Skin epidermis (tissue), 12 donors: ENCODE results near the gene HOXD8.

Experiments
- H3K27ac ChIP-seq, 21 experiments: fragments of 200-600 bp; sonication (generic) in 11 of 21; one replicate each; pipeline ENCODE4 v1.5.0; 2020; ENCODE audit warnings: mild to moderate bottlenecking in 3 of 21, inconsistent platforms in 2 of 21, moderate library complexity in 2 of 21
- H3K4me3 ChIP-seq, 7 experiments: fragments of 200-600 bp; sonication (generic) in 2 of 7; one replicate each; pipeline ENCODE4 v1.5.0; 2020; ENCODE audit warnings: inconsistent platforms in 2 of 7, mild to moderate bottlenecking in 2 of 7, moderate library complexity in 1 of 7

HOXD8 gene

GRCh38 chr2:176101216-176101830, 28.2 kb upstream of the HOXD8 start:
- Histone ChIP-seq H3K4me3 (no peak overlapping the region), H3K27ac (no peak overlapping the region)

- Histone ChIP-seq H3K4me3 (no peak overlapping the region), H3K27ac (no peak overlapping the region)
Measured at GRCh38 chr2:176101842-176102241, 27.7 kb upstream of the HOXD8 start.

GRCh38 chr2:176102309-176102866, 27.1 kb upstream of the HOXD8 start:
- no peak overlapping the region for H3K4me3 ChIP-seq
- no peak overlapping the region for H3K27ac ChIP-seq

GRCh38 chr2:176103194-176103593, 26.3 kb upstream of the HOXD8 start:
- H3K4me3 ChIP-seq: no peak overlapping the region
- peak overlapping the region in 2 of 21 experiments; percentile 82 to 88 for H3K27ac ChIP-seq

GRCh38 chr2:176103742-176104315, 25.7 kb upstream of the HOXD8 start:
- peak overlapping the region in 1 of 7 experiments; percentile 39 for H3K4me3 ChIP-seq
- H3K27ac ChIP-seq: peak overlapping the region in 3 of 21 experiments; percentile 42 to 88 (median 82)

GRCh38 chr2:176104316-176105077, 25.0 kb upstream of the HOXD8 start:
- Histone ChIP-seq H3K27ac (peak overlapping the region in 4 of 21 experiments; percentile 55 to 88 (median 81)), H3K4me3 (peak overlapping the region in 3 of 7 experiments; percentile 11 to 39 (median 13))

GRCh38 chr2:176105078-176105729, 24.3 kb upstream of the HOXD8 start:
- peak overlapping the region in 4 of 21 experiments; percentile 70 to 88 (median 81) for H3K27ac ChIP-seq
- peak overlapping the region in 2 of 7 experiments; percentile 13 to 39 for H3K4me3 ChIP-seq

- peak overlapping the region in 4 of 21 experiments; percentile 36 to 80 (median 73) for H3K27ac ChIP-seq
- H3K4me3 ChIP-seq: peak overlapping the region in 2 of 7 experiments; percentile 39 to 45
Measured at GRCh38 chr2:176105730-176106580, 23.6 kb upstream of the HOXD8 start.

GRCh38 chr2:176106581-176107539, 22.6 kb upstream of the HOXD8 start, which contains the start of gene HOXD11:
HOXD11 (plus strand) TSS chr2:176107280; CDS start chr2:176107356, 76 bp downstream.
- Histone ChIP-seq H3K4me3 (peak within 1 kb of the TSS; percentile 16 to 45 (median 29)), H3K27ac (peak within 1 kb of the TSS in 4 of 21 experiments; percentile 10 to 80 (median 60))

- Histone ChIP-seq H3K4me3 (peak overlapping the region in 3 of 7 experiments; percentile 8 to 25 (median 25)), H3K27ac (peak overlapping the region in 1 of 21 experiments; percentile 61)
Measured at GRCh38 chr2:176107731-176108181, 21.7 kb upstream of the HOXD8 start.

- H3K4me3 ChIP-seq: no peak overlapping the region
- no peak overlapping the region for H3K27ac ChIP-seq
Measured at GRCh38 chr2:176109192-176109901, 20.2 kb upstream of the HOXD8 start.

GRCh38 chr2:176109946-176110345, 19.6 kb upstream of the HOXD8 start:
- Histone ChIP-seq H3K4me3 (no peak overlapping the region), H3K27ac (no peak overlapping the region)

- Histone ChIP-seq H3K4me3 (no peak overlapping the region), H3K27ac (no peak overlapping the region)
Measured at GRCh38 chr2:176110415-176111308, 18.8 kb upstream of the HOXD8 start.

- H3K4me3 ChIP-seq: no peak overlapping the region
Measured at GRCh38 chr2:176111309-176111663, 18.2 kb upstream of the HOXD8 start.

GRCh38 chr2:176111846-176112374, 17.6 kb upstream of the HOXD8 start:
- no peak overlapping the region for H3K4me3 ChIP-seq
- no peak overlapping the region for H3K27ac ChIP-seq

More at GRCh38 chr2:176111309-176111663, 18.2 kb upstream of the HOXD8 start:
- no peak overlapping the region for H3K27ac ChIP-seq
